IMR-90 (cell line): ENCODE measurements around the gene CMSS1. TPM values are rescaled to one million over a fixed set of nuclear protein-coding genes. Genes with fewer than 3 reads are reported as not detected.

Experiments used
- ATAC-seq: fragments of 200-7000 bp; cut with Tn5 transposase; 2 replicates; pipeline ENCODE4 v1.9.1; 2020; ENCODE audit warnings: low read depth, mild to moderate bottlenecking, moderate library complexity
- BruUV-seq: library from RNA; stranded (reverse); fragments of 400-500 nt; replicated peaks from 2 replicates; lab custom pipeline; 2021; lab: Mats Ljungman, UMichigan
- CTCF ChIA-PET: fragments of 300-600 bp; formaldehyde crosslinking; extraction: SDS; loops from one replicate; lab custom pipeline; 2021; ENCODE audit warnings: antibody characterized with exemption; lab: Yijun Ruan, JAX
- POLR2A ChIA-PET: fragments of 300-600 bp; sonication (Branson Sonifier 250); formaldehyde crosslinking; loops from one replicate; lab custom pipeline; 2022; ENCODE audit warnings: antibody characterized with exemption; ENCODE audit not compliant: unreplicated experiment; lab: Charles Lee
- DNase-seq: peaks from one replicate; pipeline ENCODE4 v3.0.0; 2013
- H2AFZ ChIP-seq: replicated peaks from 2 replicates; pipeline ENCODE3; 2013; ENCODE audit warnings: low read length, mild to moderate bottlenecking; ENCODE audit not compliant: poor library complexity
- H2AK5ac ChIP-seq: 2 replicates; pipeline ENCODE4 v1.6.1; 2013; ENCODE audit warnings: low read depth, low read length, inconsistent platforms
- H2AK9ac ChIP-seq: replicated peaks from 2 replicates; pipeline ENCODE3; 2013; ENCODE audit warnings: mild to moderate bottlenecking, low read depth, low read length, moderate library complexity; ENCODE audit not compliant: poor library complexity
- H2BK120ac ChIP-seq: 2 replicates; pipeline ENCODE4 v1.6.1; 2013; ENCODE audit warnings: low read depth, low read length, inconsistent platforms
- H2BK15ac ChIP-seq: 3 replicates; pipeline ENCODE4 v1.6.1; 2013; ENCODE audit warnings: low read depth, low read length, inconsistent platforms
- H2BK20ac ChIP-seq: 2 replicates; pipeline ENCODE4 v1.6.1; 2013; ENCODE audit warnings: low read depth, mild to moderate bottlenecking, inconsistent platforms, low read length, moderate library complexity
- H2BK5ac ChIP-seq: 2 replicates; pipeline ENCODE4 v1.6.1; 2013; ENCODE audit warnings: mild to moderate bottlenecking, low read depth, low read length, inconsistent platforms; ENCODE audit not compliant: poor library complexity, severe bottlenecking
- H3K14ac ChIP-seq: replicated peaks from 2 replicates; pipeline ENCODE4 v1.6.1; 2013; ENCODE audit warnings: low read depth, low read length, inconsistent platforms
- H3K18ac ChIP-seq: 2 replicates; pipeline ENCODE4 v1.6.1; 2013; ENCODE audit warnings: low read depth, low read length, control low read depth
- H3K23ac ChIP-seq: 2 replicates; pipeline ENCODE4 v1.6.1; 2013; ENCODE audit warnings: low read depth, low read length, inconsistent platforms
- H3K27ac ChIP-seq: 2 replicates; pipeline ENCODE4 v1.5.1; 2013; ENCODE audit warnings: mild to moderate bottlenecking, control low read depth, low read length; ENCODE audit not compliant: insufficient read depth
- H3K27me3 ChIP-seq: 2 replicates; pipeline ENCODE4 v1.6.1; 2013; ENCODE audit warnings: low read length; ENCODE audit not compliant: control insufficient read depth, insufficient read depth
- H3K36me3 ChIP-seq: 2 replicates; pipeline ENCODE4 v1.6.1; 2013; ENCODE audit warnings: low read length, mixed read lengths; ENCODE audit not compliant: control insufficient read depth, insufficient read depth
- H3K4ac ChIP-seq: 2 replicates; pipeline ENCODE4 v1.6.1; 2013; ENCODE audit warnings: low read depth, low read length, inconsistent platforms
- H3K4me1 ChIP-seq: 2 replicates; pipeline ENCODE4 v1.6.1; 2013; ENCODE audit warnings: low read length, mixed read lengths; ENCODE audit not compliant: control insufficient read depth, insufficient read depth
- H3K4me2 ChIP-seq: 2 replicates; pipeline ENCODE4 v1.6.1; 2013; ENCODE audit warnings: low read depth, mild to moderate bottlenecking, control low read depth, low read length, moderate library complexity
- H3K4me3 ChIP-seq: 2 replicates; pipeline ENCODE4 v1.5.1; 2013; ENCODE audit warnings: low read depth, mild to moderate bottlenecking, control low read depth, low read length, moderate library complexity; ENCODE audit not compliant: insufficient read depth
- H3K56ac ChIP-seq: 2 replicates; pipeline ENCODE4 v1.6.1; 2013; ENCODE audit warnings: low read length, inconsistent platforms; ENCODE audit not compliant: insufficient read depth; ENCODE audit errors: extremely low read depth
- H3K79me1 ChIP-seq, 2 experiments: 2 replicates each; pipeline ENCODE4 v1.6.1; 2013; ENCODE audit warnings: low read length in 2 of 2, inconsistent platforms in 1 of 2, low read depth in 1 of 2
- H3K9ac ChIP-seq: 2 replicates; pipeline ENCODE4 v1.6.1; 2013; ENCODE audit warnings: low read depth, low read length, control low read depth
- H3K9me1 ChIP-seq: 2 replicates; pipeline ENCODE4 v1.6.1; 2013; ENCODE audit warnings: low read length, inconsistent platforms; ENCODE audit not compliant: insufficient read depth
- H3K9me3 ChIP-seq: 2 replicates; pipeline ENCODE4 v1.6.1; 2013; ENCODE audit warnings: low read length; ENCODE audit not compliant: control insufficient read depth, insufficient read depth
- H4K20me1 ChIP-seq: 2 replicates; pipeline ENCODE4 v1.6.1; 2013; ENCODE audit warnings: low read length, inconsistent platforms; ENCODE audit not compliant: insufficient read depth
- H4K5ac ChIP-seq: 2 replicates; pipeline ENCODE4 v1.6.1; 2013; ENCODE audit warnings: mild to moderate bottlenecking, low read depth, low read length, control low read depth
- H4K8ac ChIP-seq, 2 experiments: 2 replicates each; pipeline ENCODE4 v1.6.1; 2013; ENCODE audit warnings: low read depth in 2 of 2, low read length in 2 of 2, control low read depth in 1 of 2, inconsistent platforms in 1 of 2
- H4K91ac ChIP-seq: 2 replicates; pipeline ENCODE4 v1.6.1; 2013; ENCODE audit warnings: low read depth, low read length, inconsistent platforms; ENCODE audit not compliant: insufficient read depth
- FOS ChIP-seq: fragments of 150-350 bp; IDR thresholded peaks from 2 replicates; pipeline ENCODE4 v1.6.1; 2016; ENCODE audit warnings: low read depth, low read length
- MAFK ChIP-seq: IDR thresholded peaks from 2 replicates; pipeline ENCODE4 v1.6.1; 2012; ENCODE audit warnings: low read depth, low read length, improper control_type of control experiment
- MAZ ChIP-seq: IDR thresholded peaks from 2 replicates; pipeline ENCODE4 v1.6.1; 2012; ENCODE audit warnings: low read depth, mild to moderate bottlenecking, low read length, improper control_type of control experiment, moderate library complexity, borderline replicate concordance
- MXI1 ChIP-seq: IDR thresholded peaks from 2 replicates; pipeline ENCODE4 v1.6.1; 2012; ENCODE audit warnings: low read depth, mild to moderate bottlenecking, low read length, moderate library complexity, borderline replicate concordance
- RCOR1 ChIP-seq: IDR thresholded peaks from 2 replicates; pipeline ENCODE4 v1.6.1; 2012; ENCODE audit warnings: mild to moderate bottlenecking, low read length, improper control_type of control experiment; ENCODE audit not compliant: insufficient replicate concordance
- dilution Hi-C: fragments of 300-500 bp; cut with HindIII; formaldehyde crosslinking; loops from one replicate; pipeline ENCODE4 v1.14.3; 2018; ENCODE audit warnings: low sequenced_read_pairs; ENCODE audit not compliant: unreplicated experiment
- in situ Hi-C: fragments of 300-500 bp; cut with MboI; formaldehyde crosslinking; loops from 3 replicates; pipeline ENCODE4 v1.14.3; 2019; ENCODE audit warnings: low sequenced_read_pairs, inconsistent platforms, mixed read lengths
- intact Hi-C: fragments of 100-400 bp; cut with micrococcal nuclease; formaldehyde crosslinking; loops from 2 replicates; pipeline ENCODE4 v1.10.0; 2022
- polyA plus RNA-seq, 3 experiments: library from polyadenylated mRNA; depleted of rRNA; stranded (reverse); fragments of >200 nt; gene quantifications; 2 replicates each; pipeline ENCODE4 v1.2.3, GENCODE V29; 2012; ENCODE audit warnings: low replicate concordance in 1 of 3
- total RNA-seq: library from RNA; depleted of rRNA; stranded (reverse); fragments of >200 nt; gene quantifications from 2 replicates; pipeline ENCODE4 v1.2.3, GENCODE V29; 2012

Gene CMSS1
- total and polyA plus RNA-seq, 2 of the 4 experiments (the other 2 are of a cell fraction): 12.5 to 13.6 TPM

- H3K4me1 ChIP-seq: peaks cover 14% of the 10 kb centered on the region
- H2BK120ac ChIP-seq: peak overlapping the region; percentile 44
- H3K4me3 ChIP-seq: no peak overlapping the region
- H3K56ac ChIP-seq: 0 out of 2 replicates have a peak overlapping the region, but pooled peaks have one; percentile 5
- H2AK9ac ChIP-seq: peak overlapping the region; percentile 35
- H3K79me1 ChIP-seq: peaks cover 13 to 15% of the 10 kb centered on the region in 2 experiments
- H3K4ac ChIP-seq: peak overlapping the region; percentile 84
- H3K27ac ChIP-seq: no peak overlapping the region
- no peak overlapping the region for H3K4me2 ChIP-seq
- no peak overlapping the region; the same call in 1 of the 2 replicates for H4K5ac ChIP-seq
- POLR2A ChIA-PET: interaction anchor here (0.5 kb wide), 1 partner anchor 182 kb away, joined by 13 read pairs; no protein-coding TSS in a partner anchor
- dilution Hi-C loops (no loop called here), in situ Hi-C loops (no loop called here), intact Hi-C loops (no loop called here)
- peak overlapping the region; percentile 99 for H2BK15ac ChIP-seq
- peak overlapping the region; percentile 32 to 64; a peak in 2 of 4 replicates for H4K8ac ChIP-seq
- H2BK20ac ChIP-seq: peak overlapping the region; percentile 81
- H4K20me1 ChIP-seq: no peaks in the 10 kb centered on the region
- no peak overlapping the region for H2AFZ ChIP-seq
- no peak overlapping the region for H3K9ac ChIP-seq
- peak overlapping the region; percentile 85 for H3K14ac ChIP-seq
- CTCF ChIA-PET: no interaction called here
- peak overlapping the region; percentile 65 for H2AK5ac ChIP-seq
- peak overlapping the region; percentile 71 for H3K23ac ChIP-seq
- TF ChIP-seq MAFK: no peak
- TF ChIP-seq FOS: no peak
- no peak for TF ChIP-seq RCOR1
- no peak for TF ChIP-seq MXI1
- TF ChIP-seq MAZ: no peak
- no TSS peak for BruUV-seq
- H4K91ac ChIP-seq: peak overlapping the region; percentile 88
- no peaks in the 10 kb centered on the region for H3K36me3 ChIP-seq
- H3K27me3 ChIP-seq: no peaks in the 10 kb centered on the region
- H3K9me1 ChIP-seq: peaks cover 4% of the 10 kb centered on the region; the same call in 1 of the 2 replicates
- DNase-seq: no peak
- peak overlapping the region; percentile 66 for H2BK5ac ChIP-seq
- ATAC-seq: no peak
- peak overlapping the region; percentile 48 for H3K18ac ChIP-seq
- no peaks in the 10 kb centered on the region for H3K9me3 ChIP-seq
Observed at GRCh38 chr3:99892332-99892731, 74.7 kb downstream of the CMSS1 start.
